Measurements from ENCODE around the gene IRF7. TPM values are rescaled to one million over a fixed set of nuclear protein-coding genes. Genes with fewer than 3 reads are reported as not detected.

IRF7 gene
- total and polyA plus RNA-seq, 11 donors = 5.5 to 30.6 (median 14.9) TPM

DNA sequence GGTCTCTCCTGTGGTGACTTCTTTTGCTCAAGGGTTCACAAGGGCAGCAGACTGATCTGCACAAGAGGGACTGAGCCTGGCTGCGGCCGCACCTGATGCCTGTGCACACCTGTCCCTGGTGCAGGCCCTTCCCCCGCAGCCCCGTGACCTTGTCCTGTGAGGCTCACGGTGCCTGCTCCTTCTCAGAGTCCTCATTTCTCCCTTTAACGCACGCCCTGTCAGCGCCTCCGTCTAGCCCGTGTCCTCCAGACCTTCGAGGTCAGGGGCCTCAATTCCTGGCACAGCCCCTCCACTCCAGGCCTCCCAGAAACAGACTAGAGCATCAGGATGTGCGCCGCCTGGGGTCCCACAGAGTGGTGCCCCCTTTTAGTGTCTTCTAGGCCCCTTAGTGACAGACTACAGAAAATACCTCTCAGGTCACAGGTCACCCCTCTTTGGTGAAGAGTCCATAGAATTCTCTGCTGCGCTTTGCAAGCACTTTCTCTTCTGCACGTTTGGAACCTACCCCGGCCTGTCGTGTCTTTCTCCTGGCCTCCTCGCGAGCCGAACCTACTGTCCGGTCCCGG, 20.3 kb upstream of the IRF7 start:
- ATAC-seq (no peak), DNase-seq (no peak)
- Histone ChIP-seq H3K4me3 (no peak overlapping the region), H3K4me1 (peaks cover 0 to 39% (median 11%) of the 10 kb centered on the region in 12 donors), H3K27me3 (peaks cover 19 to 50% (median 33%) of the 10 kb centered on the region in 9 donors), H3K36me3 (peaks cover 0 to under 1% (median 0%) of the 10 kb centered on the region in 9 donors), H3K9me3 (no peaks in the 10 kb centered on the region), H3K27ac (no peak overlapping the region)
- 67 to 77% (median 70%) methylated on average over 20 to 22 of the region's 22 CpGs for WGBS, 4 donors
- intact Hi-C loops (cut with DNase I) = no loop called here
- TF ChIP-seq, protein P1, sequence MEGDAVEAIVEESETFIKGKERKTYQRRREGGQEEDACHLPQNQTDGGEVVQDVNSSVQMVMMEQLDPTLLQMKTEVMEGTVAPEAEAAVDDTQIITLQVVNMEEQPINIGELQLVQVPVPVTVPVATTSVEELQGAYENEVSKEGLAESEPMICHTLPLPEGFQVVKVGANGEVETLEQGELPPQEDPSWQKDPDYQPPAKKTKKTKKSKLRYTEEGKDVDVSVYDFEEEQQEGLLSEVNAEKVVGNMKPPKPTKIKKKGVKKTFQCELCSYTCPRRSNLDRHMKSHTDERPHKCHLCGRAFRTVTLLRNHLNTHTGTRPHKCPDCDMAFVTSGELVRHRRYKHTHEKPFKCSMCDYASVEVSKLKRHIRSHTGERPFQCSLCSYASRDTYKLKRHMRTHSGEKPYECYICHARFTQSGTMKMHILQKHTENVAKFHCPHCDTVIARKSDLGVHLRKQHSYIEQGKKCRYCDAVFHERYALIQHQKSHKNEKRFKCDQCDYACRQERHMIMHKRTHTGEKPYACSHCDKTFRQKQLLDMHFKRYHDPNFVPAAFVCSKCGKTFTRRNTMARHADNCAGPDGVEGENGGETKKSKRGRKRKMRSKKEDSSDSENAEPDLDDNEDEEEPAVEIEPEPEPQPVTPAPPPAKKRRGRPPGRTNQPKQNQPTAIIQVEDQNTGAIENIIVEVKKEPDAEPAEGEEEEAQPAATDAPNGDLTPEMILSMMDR (IDR thresholded peaks at IDR 0.05) = no peak
- TF ChIP-seq POLR2A (IDR thresholded peaks at IDR 0.05) = no peak

DNA sequence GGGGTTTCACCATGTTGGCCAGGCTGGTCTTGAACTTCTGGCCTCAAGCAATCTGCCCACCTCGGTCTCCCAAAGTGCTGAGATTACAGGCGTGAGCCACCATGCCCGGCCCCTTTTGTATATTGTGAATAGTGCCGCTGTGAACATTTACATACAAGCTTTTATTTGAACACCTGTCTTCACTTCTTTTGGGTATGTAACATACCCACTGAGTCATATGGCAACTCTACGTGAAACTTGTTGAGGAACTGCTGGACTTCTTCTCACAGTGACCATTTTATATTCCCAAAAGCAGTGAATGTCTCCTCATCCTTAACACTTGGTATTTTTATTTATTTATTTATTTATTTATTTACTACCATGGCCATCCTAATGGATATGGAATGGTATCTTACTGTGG, 15.1 kb upstream of the IRF7 start:
- Histone ChIP-seq H3K36me3 (no peaks in the 10 kb centered on the region), H3K27me3 (peaks cover 0 to 9% (median 8%) of the 10 kb centered on the region in 9 donors), H3K27ac (no peak overlapping the region), H3K4me3 (no peak overlapping the region), H3K4me1 (peaks cover 0 to 16% (median 0%) of the 10 kb centered on the region in 12 donors), H3K9me3 (no peaks in the 10 kb centered on the region)
- TF ChIP-seq, protein P1 (IDR thresholded peaks at IDR 0.05) = no peak
- TF ChIP-seq POLR2A (IDR thresholded peaks at IDR 0.05) = no peak
- DNase-seq (no peak), ATAC-seq (no peak)
- 95% methylated on average over 5 of the region's 5 CpGs for WGBS, 4 donors
- intact Hi-C loops (cut with DNase I) = no loop called here

DNA sequence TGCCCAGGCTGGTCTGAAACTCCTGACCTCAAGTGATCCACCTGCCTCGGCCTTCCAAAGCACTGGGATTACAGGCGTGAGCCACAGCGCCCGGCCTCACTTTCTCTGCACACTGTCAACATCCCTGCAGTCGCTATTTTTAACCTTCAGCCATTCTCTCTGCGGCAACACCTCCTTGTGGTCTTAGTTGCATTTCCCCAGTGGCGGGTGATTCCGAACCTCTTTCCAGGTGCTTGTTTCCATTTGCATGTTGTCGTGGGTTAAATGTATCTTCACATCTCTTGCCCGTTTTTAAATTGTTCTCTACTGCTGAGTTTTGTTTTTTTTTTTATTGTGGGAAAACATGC, 13.5 kb upstream of the IRF7 start:
- 16 to 41% (median 38%) methylated on average over 10 of the region's 10 CpGs for WGBS, 4 donors
- DNase-seq = peak in 2 of 5 donors; percentile 19 to 27

DNA sequence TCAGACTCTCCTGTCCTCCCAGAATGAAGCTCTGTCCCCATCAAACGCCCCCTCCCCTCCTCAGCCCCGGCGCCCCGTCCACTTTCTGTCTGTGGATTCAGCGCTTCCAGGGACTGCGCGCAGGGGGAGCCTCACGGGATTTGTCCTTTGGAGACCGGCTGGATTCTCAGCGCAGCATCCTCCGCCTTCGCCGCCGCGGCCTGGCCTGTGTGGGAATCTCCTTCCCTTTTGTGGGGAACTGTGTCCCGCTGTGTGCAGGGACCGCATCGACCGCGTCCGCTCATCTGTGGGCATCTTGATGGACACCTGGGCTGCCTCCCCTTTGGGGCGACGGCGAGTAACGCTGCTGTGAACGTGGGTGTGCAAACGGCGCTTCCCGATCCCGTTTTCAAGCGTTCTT, 12.3 kb upstream of the IRF7 start:
- DNase-seq (peak in 2 of 5 donors; percentile 6 to 18), ATAC-seq (no peak)
- H3K4me1 ChIP-seq = peaks cover 0 to 16% (median 0%) of the 10 kb centered on the region in 12 donors
- no peaks in the 10 kb centered on the region for H3K9me3 ChIP-seq
- H3K36me3 ChIP-seq = no peaks in the 10 kb centered on the region
- intact Hi-C loops (cut with DNase I) = loop anchor here in 2 of 10 donors (2.0 to 5.0 kb wide), 2 partner anchors 71 to 73 kb away; no protein-coding TSS in a partner anchor
- H3K4me3 ChIP-seq = no peak overlapping the region
- H3K27me3 ChIP-seq = peaks cover 6 to 28% (median 15%) of the 10 kb centered on the region in 9 donors
- 92 to 96% (median 94%) methylated on average over 31 of the region's 31 CpGs for WGBS, 4 donors
- TF ChIP-seq, protein P1 (IDR thresholded peaks at IDR 0.05) = no peak
- no peak for TF ChIP-seq POLR2A (IDR thresholded peaks at IDR 0.05)
- no peak overlapping the region for H3K27ac ChIP-seq

More for the DNA sequence above, 13.5 kb upstream of the IRF7 start:
- Histone ChIP-seq H3K27ac (peak overlapping the region in 3 of 12 donors; percentile 44 to 57 (median 56)), H3K9me3 (no peaks in the 10 kb centered on the region), H3K27me3 (peaks cover 6 to 24% (median 13%) of the 10 kb centered on the region in 9 donors), H3K4me3 (no peak overlapping the region), H3K4me1 (peaks cover 0 to 16% (median 0%) of the 10 kb centered on the region in 12 donors), H3K36me3 (no peaks in the 10 kb centered on the region)
- intact Hi-C loops (cut with DNase I) = loop anchor here in 2 of 10 donors (2.0 to 5.0 kb wide), 2 partner anchors 72 to 74 kb away; no protein-coding TSS in a partner anchor
- peak; percentile 67 to 77 (median 71) for ATAC-seq
- no peak for TF ChIP-seq POLR2A (IDR thresholded peaks at IDR 0.05)
- TF ChIP-seq, protein P1 (IDR thresholded peaks at IDR 0.05) = peak in 6 of 12 donors; percentile 18 to 47 (median 28)

Measured in heart left ventricle (tissue), 16 donors.